ENCODE results near the gene EXTL1. TPM values are rescaled to one million over a fixed set of nuclear protein-coding genes. Genes with fewer than 3 reads are reported as not detected.

Gene EXTL1
- total RNA-seq, 1 donor from 2014 or later, result 1.8 TPM

DNA sequence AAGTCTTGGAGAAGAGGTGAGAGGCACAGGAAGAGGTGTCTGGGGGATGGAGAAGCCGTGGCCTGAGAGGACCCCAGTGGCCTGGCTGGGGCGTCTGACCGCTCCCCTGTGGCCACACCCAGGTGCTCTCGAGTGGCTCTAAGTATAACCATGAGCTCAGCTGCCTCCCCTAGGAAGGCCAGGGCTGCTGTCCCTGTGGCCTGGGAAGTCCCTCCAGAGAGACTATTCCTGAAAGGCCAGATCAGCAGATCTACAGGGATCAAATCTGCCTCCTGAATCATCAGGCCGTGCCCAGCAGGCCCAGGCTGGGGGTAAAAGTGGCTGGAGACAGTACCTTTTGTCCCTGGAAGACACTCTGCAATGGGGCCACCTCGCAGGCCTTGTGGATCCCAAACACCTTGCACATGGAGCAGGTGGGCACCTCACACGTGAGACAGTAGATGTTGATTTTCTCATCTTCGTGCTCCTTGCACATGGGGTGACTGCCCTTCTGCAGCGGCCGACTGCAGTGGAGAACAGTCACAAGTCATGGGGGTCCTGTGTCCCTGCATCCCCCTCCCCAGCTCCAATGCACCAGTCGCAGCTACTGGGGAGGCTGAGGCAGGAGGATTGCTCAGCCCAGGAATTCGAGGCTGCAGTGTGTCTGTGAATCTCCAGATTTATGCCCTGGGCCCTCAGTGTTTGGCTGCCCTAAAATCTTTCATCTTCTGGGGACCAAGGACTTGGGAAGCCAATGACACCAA, 39.4 kb downstream of the EXTL1 start:
- H3K4me1 Mint-ChIP-seq (ENCODE audit: unreplicated experiment), result peaks cover 1% of the 10 kb centered on the region
- H3K27ac Mint-ChIP-seq (ENCODE audit: unreplicated experiment), result no peak overlapping the region
- peaks cover 5% of the 10 kb centered on the region for H3K27me3 Mint-ChIP-seq (ENCODE audit: unreplicated experiment)
- no peak for DNase-seq (ENCODE audit: low spot score)
- H3K4me3 Mint-ChIP-seq (ENCODE audit: unreplicated experiment), result no peak overlapping the region
- no peaks in the 10 kb centered on the region for H3K9me3 Mint-ChIP-seq (ENCODE audit: unreplicated experiment)
- no peaks in the 10 kb centered on the region for H3K36me3 Mint-ChIP-seq (ENCODE audit: low read depth, unreplicated experiment)
- no peak for TF ChIP-seq CTCF (IDR thresholded peaks at IDR 0.05; ENCODE audit: unreplicated experiment)

DNA sequence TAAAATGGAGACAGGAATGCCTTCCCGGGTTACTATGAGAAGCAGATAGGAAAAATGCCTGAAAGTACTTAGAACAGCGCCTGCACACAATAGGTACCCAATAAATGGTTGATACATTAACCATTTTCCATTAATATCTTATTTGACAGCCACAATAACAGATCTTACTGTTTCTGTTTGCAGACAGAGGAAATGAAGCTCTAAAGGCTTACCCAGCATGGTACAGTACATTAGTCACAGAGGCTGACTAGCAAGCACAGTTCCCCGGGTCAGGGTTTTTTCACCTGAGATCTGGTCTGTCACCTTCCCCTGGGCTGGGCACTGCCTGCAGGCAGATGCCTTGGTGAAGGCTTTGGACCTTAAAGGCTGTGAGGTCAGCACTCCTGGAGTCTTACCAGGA, 43.0 kb downstream of the EXTL1 start:
- no peaks in the 10 kb centered on the region for H3K9me3 Mint-ChIP-seq (ENCODE audit: unreplicated experiment)
- H3K36me3 Mint-ChIP-seq (ENCODE audit: low read depth, unreplicated experiment), result no peaks in the 10 kb centered on the region
- peaks cover 4% of the 10 kb centered on the region for H3K27me3 Mint-ChIP-seq (ENCODE audit: unreplicated experiment)
- no peaks in the 10 kb centered on the region for H3K4me1 Mint-ChIP-seq (ENCODE audit: unreplicated experiment)
- H3K4me3 Mint-ChIP-seq (ENCODE audit: unreplicated experiment), result no peak overlapping the region
- no peak overlapping the region for H3K27ac Mint-ChIP-seq (ENCODE audit: unreplicated experiment)
- DNase-seq (ENCODE audit: low spot score), result no peak
- TF ChIP-seq CTCF (IDR thresholded peaks at IDR 0.05; ENCODE audit: unreplicated experiment), result no peak

DNA sequence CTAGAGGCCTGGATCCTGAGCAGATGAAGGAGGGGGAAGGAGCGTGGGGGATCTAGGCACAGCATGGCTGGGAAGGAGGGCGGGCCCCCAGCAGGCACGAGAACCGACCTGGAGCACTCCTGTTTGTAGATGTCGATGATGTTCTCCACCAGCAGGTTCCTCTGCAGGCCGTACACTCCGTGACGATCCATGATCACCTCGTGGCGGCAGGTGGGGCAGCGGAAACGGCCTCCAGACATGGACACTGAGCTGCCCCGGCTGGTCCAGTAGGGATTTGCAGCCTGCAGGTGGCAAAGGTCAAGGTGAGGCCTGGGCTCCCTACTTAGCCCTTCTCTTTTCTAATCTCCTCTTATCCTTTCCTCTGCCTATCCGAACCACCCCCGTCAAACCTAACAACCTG, 44.6 kb downstream of the EXTL1 start:
- DNase-seq (ENCODE audit: low spot score), result no peak
- Mint-ChIP-seq H3K36me3 (ENCODE audit: low read depth, unreplicated experiment) (no peaks in the 10 kb centered on the region), H3K4me1 (ENCODE audit: unreplicated experiment) (no peaks in the 10 kb centered on the region), H3K4me3 (ENCODE audit: unreplicated experiment) (no peak overlapping the region), H3K27me3 (ENCODE audit: unreplicated experiment) (peaks cover 5% of the 10 kb centered on the region), H3K27ac (ENCODE audit: unreplicated experiment) (no peak overlapping the region), H3K9me3 (ENCODE audit: unreplicated experiment) (no peaks in the 10 kb centered on the region)
- TF ChIP-seq CTCF (IDR thresholded peaks at IDR 0.05; ENCODE audit: unreplicated experiment), result no peak

- no peaks in the 10 kb centered on the region for H3K36me3 Mint-ChIP-seq (ENCODE audit: low read depth, unreplicated experiment)
- no peak for TF ChIP-seq CTCF (IDR thresholded peaks at IDR 0.05; ENCODE audit: unreplicated experiment)
- DNase-seq (ENCODE audit: low spot score), result no peak
- H3K9me3 Mint-ChIP-seq (ENCODE audit: unreplicated experiment), result no peaks in the 10 kb centered on the region
- no peak overlapping the region for H3K4me3 Mint-ChIP-seq (ENCODE audit: unreplicated experiment)
- H3K27me3 Mint-ChIP-seq (ENCODE audit: unreplicated experiment), result peaks cover 5% of the 10 kb centered on the region
- H3K27ac Mint-ChIP-seq (ENCODE audit: unreplicated experiment), result no peak overlapping the region
- no peaks in the 10 kb centered on the region for H3K4me1 Mint-ChIP-seq (ENCODE audit: unreplicated experiment)
These were observed 45.3 kb downstream of the EXTL1 start for GRCh38 chr1:26066857-26067256.

GRCh38 chr1:26067432-26067911, 45.9 kb downstream of the EXTL1 start, which contains the start of gene TRIM63:
Gene TRIM63, minus strand, starts transcription at chr1:26067630. Its CDS starts 136 bp downstream, at chr1:26067494.
- Mint-ChIP-seq H3K9me3 (ENCODE audit: unreplicated experiment) (no peaks in the 10 kb centered on the region), H3K27me3 (ENCODE audit: unreplicated experiment) (peaks cover 7% of the 10 kb centered on the region), H3K36me3 (ENCODE audit: low read depth, unreplicated experiment) (no peaks in the 10 kb centered on the region), H3K4me3 (ENCODE audit: unreplicated experiment) (no peak within 1 kb of the TSS), H3K4me1 (ENCODE audit: unreplicated experiment) (no peaks in the 10 kb centered on the region), H3K27ac (ENCODE audit: unreplicated experiment) (no peak within 1 kb of the TSS)
- no peak for DNase-seq (ENCODE audit: low spot score)
- no peak for TF ChIP-seq CTCF (IDR thresholded peaks at IDR 0.05; ENCODE audit: unreplicated experiment)

All from endothelial cell (in vitro differentiated cells).